ENCODE results near the gene MICAL3.

DNA sequence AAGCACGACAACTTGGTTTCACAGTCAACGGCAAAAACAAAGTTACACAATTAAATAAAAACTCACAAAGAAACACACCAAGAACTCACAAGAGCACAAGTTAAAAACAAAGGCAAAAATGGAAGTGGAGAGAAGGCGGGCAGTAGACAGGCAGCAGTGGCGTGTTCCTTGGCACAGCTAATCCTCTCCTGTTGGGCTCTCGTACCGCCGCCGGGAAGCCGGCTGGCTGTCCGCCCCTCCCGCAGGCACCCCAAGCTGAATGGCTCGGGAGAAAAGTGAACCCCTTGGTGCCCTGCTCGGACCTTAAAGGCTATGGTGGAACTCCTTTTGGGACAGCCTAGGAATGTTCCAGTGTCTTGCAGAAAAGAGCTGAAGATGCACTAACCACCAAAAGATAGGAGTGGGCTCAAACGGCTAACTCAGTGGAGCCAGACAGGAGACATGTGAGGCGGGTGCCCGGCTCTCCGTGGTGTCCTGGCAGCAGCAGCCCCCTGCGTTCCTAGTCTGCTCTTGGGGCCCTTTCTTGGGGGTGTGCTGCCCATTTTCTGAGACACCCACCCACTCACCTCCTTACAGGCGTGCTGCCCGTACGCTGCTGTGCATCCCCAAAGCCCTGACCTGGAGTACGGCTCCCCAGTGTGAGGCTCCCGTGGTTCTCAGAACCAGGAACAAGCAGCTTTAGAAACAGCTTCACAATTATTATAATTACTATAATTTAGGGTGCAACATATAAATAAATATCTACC, 164.0 kb downstream of the MICAL3 start:
- TF ChIP-seq, protein P1, sequence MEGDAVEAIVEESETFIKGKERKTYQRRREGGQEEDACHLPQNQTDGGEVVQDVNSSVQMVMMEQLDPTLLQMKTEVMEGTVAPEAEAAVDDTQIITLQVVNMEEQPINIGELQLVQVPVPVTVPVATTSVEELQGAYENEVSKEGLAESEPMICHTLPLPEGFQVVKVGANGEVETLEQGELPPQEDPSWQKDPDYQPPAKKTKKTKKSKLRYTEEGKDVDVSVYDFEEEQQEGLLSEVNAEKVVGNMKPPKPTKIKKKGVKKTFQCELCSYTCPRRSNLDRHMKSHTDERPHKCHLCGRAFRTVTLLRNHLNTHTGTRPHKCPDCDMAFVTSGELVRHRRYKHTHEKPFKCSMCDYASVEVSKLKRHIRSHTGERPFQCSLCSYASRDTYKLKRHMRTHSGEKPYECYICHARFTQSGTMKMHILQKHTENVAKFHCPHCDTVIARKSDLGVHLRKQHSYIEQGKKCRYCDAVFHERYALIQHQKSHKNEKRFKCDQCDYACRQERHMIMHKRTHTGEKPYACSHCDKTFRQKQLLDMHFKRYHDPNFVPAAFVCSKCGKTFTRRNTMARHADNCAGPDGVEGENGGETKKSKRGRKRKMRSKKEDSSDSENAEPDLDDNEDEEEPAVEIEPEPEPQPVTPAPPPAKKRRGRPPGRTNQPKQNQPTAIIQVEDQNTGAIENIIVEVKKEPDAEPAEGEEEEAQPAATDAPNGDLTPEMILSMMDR (IDR thresholded peaks at IDR 0.05): no peak
- TF ChIP-seq POLR2A (IDR thresholded peaks at IDR 0.05) (no peak), EP300 (IDR thresholded peaks at IDR 0.05; ENCODE audit: low read depth) (no peak)
